Measurements from ENCODE around the gene SPTBN4. TPM values are rescaled to one million over a fixed set of nuclear protein-coding genes. Genes with fewer than 3 reads are reported as not detected.
"Not testable (repeated sequence)": the region's sequence is repeated elsewhere in the genome, so short reads cannot be mapped to it uniquely, and the experiment has no call there.

SPTBN4 gene
- total RNA-seq, 1 donor from 2014 or later: 0.17 TPM

DNA sequence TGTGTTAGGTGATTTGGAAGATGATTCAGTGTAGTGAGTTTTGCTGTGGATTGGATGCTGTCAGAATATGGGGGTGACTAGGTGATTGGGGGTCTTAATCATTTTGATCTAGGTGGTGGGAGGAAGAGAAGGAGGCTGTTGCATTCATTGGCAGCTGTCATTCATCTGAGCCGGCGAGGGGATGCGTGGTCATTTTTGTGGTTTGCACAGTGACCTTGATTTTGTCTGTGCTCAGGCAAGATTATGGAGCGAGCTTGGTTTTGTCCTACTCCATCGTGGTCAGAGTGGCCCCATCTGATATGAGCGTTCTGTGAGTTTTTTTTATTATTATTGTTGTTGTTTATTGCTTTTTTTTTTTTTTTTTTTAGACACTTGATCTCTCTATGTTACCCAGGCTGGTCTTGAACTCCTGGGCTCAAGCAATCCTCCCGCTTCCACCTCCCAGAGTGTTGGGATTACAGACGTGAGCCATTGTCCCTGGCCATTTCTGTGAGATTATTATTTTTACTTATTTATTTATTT, 42.0 kb downstream of the SPTBN4 start:
- DNase-seq: no peak

DNA sequence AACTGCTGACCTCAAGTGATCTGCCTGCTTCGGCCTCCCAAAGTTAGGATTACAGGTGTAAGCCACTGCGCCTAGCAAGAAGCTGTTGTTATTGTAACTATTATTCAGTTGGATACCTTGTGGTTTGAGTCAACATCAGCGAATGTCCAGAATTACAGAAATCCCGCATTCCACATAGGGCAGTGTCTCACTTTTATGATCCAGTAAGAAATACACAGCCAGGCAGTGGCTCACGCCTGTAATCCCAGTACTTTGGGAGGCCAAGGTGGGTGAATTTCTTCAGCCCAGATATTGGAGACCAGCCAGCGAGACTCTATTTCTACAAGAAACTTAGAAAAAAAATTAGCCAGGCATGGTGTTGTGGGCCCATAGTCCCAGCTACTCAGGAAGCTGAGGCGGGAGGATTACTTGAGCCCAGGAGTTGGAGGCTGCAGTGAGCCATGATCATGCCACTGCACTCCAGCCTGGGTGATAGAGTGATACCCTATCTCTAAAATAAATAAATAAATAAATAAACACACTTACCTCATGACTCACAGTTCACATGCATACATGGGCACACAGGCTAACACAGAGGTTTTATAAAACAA, 43.8 kb downstream of the SPTBN4 start:
- no peak for DNase-seq

DNA sequence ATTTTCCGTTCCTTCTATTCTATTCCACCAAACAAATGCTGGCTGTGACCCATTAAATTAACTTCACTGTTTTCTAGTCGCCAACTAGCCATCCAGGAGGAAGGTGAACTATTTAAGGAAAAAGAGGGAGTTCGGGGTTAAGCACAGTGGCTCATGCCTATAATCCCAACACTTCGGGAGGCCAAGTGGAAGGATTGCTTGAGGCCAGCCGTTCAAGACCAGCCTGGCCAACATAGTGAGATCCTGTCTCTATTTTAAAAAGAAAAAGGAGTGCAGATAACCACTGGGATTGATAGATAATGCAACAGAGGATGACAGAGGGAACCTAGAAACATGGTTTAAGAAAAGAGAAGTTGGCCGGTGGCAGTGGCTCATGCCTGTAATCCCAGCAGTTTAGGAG, 44.7 kb downstream of the SPTBN4 start:
- no peak for DNase-seq

DNA sequence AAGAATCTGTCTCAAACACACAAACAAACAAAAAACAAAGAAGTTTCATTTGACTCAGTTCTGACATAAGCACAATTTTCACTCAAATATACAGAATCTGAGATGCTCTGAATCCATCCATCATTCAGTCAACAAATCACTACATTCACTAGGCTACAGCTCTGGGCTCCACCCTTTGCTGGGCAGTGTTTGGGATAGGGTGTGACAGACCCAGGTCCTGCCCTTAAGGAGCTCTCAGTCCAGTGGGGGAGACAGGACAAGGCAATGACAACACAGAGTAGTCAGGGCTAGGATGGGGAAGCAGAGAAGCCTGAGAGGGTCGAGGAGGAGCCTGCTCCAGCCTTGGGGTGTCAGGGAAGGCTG, 45.3 kb downstream of the SPTBN4 start:
- no peak for DNase-seq

DNA sequence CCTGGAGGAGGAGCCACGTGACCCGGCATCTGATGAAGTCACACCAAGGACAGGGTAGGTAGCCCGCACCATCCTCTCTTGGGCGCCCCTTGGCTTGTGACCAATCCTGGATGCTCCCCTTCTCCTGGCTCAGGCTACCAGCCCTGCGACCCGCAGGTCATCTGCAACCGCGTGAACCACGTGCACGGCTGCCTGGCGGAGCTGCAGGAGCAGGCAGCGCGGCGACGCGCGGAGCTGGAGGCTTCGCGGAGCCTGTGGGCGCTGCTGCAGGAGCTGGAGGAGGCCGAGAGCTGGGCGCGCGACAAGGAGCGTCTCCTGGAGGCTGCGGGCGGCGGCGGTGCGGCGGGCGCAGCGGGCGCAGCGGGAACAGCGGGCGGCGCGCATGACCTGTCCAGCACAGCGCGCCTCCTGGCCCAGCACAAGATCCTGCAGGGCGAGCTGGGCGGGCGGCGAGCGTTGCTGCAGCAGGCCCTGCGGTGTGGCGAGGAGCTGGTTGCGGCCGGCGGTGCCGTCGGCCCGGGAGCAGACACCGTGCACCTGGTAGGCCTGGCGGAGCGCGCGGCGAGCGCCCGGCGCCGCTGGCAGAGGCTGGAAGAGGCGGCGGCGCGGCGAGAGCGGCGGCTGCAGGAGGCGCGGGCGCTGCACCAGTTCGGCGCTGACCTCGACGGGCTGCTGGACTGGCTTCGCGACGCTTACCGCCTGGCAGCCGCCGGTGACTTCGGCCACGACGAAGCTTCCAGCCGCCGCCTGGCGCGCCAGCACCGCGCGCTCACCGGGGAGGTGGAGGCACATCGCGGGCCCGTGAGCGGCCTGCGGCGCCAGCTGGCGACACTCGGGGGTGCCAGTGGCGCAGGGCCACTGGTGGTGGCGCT, 45.9 kb downstream of the SPTBN4 start:
- DNase-seq: peak; percentile 27

DNA sequence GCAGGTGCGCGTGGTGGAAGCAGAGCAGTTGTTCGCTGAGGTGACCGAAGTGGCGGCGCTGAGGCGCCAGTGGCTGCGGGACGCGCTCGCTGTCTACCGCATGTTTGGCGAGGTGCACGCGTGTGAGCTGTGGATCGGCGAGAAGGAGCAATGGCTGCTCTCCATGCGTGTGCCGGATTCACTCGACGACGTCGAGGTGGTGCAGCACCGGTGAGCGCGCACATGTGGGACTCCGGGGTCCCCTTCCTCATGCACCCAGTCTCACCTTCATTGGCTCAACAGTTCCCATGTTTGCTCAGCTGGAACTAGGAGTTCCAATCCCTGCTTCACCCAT, 46.5 kb downstream of the SPTBN4 start:
- no peak for DNase-seq

DNA sequence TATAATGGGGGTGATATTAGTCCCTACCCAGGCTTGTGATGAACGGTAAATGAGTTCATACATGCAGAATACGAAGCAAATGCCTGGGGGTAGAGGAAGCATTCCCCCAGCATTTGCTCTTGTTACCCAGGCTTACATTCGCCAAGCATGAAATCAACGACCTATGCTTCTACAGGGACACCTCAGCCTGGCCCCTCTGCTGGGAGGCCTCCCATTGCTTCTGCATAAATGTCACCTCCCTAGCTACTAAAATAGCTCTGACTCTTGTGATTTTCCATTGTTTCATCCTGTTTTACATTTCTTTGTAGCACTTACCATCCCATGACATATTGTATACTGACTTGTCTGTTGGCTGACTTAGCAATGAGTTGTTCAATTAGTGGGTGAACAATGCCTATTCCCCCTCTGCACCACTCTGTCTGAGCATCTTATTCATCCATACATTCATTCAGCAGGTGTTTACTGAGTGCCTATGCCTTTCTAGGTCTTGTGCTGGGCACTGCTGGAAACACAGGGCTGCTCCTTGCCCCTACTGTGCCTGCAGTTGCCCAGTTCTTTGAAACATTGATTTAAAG, 47.0 kb downstream of the SPTBN4 start:
- no peak for DNase-seq

DNA sequence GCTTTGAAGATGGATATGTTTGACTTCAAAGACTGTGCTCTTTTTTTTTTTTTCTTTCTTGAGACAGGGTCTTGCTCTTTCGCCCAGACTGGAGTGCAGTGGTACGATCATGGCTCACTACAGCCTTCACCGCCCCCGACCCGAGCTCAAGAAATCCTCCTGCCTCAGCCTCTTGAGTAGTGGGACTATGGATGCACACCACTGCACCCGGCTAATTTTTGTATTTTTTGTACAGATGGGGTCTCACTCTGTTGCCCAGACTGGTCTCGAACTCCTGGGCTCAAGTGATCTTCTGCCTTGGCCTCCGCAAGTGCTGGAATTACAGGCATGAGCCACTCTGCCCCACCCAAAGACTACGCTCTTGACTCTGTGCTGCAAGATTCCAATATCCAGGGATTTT, 50.4 kb downstream of the SPTBN4 start:
- DNase-seq: no peak

DNA sequence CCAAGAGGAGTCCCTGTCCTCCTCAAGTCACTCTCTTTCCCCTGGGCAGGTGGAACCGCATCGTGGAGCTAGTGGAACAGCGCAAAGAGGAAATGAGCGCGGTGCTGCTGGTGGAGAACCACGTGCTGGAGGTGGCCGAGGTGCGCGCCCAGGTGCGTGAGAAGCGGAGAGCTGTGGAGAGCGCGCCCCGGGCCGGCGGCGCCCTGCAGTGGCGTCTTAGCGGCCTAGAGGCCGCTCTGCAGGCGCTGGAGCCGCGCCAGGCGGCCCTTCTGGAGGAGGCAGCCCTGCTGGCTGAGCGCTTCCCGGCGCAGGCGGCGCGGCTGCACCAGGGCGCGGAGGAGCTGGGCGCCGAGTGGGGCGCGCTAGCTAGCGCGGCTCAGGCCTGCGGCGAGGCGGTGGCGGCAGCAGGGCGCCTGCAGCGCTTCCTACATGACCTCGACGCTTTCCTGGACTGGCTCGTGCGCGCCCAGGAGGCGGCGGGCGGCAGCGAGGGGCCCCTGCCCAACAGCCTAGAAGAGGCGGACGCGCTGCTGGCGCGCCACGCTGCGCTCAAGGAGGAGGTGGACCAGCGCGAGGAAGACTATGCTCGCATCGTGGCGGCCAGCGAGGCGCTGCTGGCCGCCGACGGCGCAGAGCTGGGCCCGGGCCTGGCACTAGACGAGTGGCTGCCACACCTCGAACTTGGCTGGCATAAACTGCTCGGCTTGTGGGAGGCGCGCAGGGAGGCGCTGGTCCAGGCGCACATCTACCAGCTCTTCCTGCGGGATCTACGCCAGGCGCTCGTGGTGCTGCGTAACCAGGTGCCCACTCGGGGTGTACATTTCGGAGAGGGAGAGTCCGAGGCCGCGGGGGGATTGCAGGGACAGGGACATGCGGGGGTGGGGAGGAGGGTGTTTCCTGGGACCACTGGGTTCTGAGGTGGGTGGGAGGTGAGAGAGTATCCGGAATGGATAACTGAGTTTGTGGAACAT, 52.8 kb downstream of the SPTBN4 start:
- DNase-seq: peak; percentile 41

DNA sequence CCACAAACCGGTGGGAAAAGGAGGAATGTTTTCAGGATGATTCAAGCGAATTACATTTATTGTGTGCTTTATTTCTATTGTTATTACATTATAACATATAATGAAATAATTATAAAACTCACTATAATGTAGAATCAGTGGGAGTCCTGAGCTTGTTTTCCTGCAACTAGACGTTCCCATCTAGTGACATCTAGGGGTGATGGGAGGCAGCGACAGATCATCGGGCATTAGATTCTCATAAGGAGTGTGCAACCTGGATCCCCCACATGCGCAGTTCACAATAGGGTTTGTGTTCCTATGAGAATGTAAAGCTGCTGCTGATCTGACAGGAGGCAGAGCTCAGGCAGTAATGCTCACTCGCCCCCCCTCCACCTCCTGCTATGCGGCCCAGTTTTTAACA, 54.5 kb downstream of the SPTBN4 start:
- DNase-seq: peak; percentile 50

DNA sequence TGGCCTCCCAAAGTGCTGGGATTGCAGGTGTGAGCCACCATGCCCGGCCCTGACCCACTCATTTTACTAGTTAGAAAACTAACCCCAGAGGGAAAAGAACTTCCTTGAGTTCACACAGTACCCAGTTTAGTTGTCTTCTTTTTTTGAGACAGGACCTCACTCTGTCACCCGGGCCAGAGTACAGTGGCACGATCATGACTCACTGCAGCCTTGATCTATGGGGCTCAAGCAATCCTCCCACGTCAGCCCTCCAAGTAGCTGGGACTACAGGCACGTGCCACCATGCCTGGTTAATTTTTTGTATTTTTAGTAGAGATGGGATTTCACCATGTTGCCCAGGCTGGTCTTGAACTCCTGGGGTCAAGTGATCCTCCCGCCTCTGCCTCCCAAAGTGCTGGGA, 55.1 kb downstream of the SPTBN4 start:
- not testable (repeated sequence) for DNase-seq

DNA sequence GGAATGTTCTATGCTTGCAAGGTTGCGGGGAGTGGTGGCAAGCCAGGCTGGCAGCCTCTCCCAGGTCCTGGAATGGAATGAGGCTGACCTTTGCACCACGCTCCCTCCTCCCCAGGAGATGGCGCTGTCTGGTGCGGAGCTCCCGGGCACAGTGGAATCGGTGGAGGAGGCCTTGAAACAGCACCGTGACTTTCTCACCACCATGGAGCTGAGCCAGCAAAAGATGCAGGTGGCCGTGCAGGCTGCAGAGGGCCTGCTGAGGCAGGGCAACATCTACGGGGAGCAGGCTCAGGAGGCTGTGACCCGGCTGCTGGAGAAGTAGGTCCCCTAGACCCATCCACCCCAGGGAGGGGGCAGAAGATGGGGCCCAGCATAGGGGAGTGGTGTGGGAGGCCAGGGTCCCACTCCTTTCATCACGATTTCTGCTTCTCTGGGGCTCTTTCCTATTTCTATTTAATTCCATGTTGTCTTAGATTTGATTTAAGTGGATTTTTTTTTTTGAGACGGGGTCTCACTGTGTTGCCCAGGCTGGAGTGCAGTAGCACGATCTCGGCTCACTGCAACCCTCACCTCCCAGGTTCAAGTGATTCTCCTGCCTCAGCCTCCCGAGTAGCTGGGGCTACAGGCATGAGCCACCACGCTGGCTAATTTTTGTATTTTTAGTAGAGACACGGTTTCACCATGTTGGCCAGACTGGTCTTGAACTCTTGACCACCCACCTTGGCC, 56.7 kb downstream of the SPTBN4 start:
- peak; percentile 79 for DNase-seq

DNA sequence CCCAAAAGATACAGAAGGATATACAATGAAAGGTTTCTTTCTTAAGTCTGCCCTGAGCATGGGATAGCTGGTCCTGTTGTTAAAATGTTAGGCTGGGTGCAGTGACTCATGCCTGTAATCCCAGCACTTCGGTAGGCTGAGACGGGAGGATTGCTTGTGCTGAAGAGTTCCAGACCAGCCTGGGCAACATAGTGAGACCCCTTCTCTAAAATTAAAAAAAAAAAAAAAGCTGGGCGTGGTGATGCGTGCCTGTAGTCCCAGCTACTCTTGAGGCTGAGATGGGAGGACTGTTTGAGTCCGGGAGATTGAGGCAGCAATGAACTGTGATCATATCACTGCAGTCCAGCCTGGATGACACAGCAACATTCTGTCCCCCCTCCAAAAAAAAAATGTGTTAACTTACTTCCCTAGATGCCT, 57.3 kb downstream of the SPTBN4 start:
- no peak for DNase-seq

DNA sequence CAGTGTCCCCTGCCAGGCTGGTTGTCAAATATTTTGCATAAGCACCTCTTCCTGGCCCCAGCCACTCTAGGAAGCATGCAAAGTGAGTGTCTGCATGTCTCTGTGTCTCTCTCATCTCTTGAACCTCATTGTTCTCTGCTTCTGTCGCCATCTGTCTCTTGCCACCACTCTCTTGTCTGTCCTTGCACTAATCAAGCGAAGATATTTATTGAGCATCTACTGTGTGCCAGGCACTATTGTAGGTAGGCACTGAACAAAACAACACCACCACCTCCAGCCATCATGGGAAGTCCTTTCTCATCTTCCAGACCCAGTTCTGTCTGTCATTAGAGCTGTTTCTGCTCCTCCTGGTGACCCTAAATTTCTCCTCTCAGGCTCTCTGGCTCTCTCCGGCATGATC, 57.9 kb downstream of the SPTBN4 start:
- no peak for DNase-seq

DNA sequence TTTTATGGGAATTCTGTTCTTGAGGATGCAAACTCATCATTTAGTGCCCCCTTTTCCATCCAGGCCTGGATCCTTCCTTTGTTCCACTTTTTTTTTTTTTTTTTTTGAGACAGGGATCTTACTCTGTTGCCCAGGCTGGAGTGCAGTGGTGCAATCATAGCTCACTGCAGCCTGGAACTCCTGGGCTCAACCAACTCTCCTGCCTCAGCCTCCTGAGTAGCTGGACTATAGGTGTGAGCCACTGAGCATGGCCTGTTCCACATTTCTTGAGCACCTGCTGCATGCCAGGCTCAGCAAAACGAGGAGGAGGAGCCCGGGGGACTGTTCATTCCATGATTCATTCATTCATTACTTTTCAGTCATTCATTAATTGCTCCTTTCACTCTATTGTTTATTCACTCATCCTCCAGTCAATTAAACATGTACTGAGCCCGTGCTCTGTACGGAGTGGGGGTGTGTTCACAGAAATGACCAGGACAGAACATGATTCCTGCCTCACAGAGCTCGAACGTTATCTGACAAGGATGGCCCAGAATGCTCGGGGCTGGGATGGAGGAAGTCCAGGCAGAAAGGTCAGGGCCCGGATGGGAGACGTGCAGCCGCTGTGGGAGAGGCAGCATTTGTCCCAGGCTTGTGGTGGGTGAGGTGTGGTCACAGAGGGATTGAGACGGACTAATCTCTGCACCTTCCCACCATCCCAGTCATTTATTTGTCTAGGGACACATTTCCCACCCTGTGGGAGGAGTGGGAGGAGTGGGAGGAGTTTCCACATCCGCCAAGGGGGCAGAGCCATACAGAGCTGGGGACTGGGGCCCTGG, 58.6 kb downstream of the SPTBN4 start:
- DNase-seq: no peak

DNA sequence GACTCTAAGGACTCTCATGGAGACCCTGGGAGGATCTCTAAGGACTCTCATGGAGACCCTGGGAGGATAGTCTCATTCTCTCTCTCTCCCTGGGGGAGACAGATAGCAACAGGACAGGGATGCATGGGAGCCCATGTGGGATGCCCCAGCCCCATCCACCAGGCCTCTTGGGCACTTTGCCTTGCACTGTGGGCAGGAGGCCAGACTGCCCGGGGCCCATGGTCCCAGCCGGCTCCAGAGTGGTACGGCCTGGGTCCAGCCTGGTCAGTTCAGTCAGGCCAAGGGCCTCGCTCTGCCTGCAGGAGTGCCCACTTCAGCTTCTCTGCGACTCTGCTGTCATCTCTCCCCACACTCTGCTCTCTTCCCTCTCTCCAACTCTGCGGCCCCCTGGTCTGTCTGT, 61.3 kb downstream of the SPTBN4 start:
- DNase-seq: no peak

DNA sequence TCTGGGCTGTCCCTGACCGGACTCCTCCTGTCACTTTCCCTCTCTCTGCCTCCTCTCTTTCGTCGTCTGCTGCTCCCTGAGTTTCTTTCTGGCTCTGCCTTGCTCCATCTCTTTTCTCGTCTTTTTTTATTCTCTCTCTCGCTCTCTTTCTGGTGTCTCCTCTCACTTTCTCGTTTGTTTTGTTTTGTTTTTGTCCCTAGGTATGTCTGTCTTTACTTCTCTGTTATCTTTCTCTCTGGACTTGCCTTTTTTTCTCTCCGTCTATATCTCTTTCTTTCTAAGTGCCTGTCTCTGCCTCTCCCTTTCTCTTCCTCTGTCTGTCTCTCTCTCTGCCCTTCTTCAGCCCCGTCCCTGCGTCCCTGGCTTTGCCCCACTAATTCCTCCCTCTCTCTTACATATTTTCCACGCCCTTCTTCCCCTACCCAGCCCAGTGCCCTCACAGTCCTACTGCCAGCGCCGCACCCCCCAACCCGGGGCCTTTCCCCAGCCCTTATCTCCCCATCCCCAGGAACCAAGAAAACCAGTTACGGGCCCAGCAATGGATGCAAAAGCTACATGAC, 61.8 kb downstream of the SPTBN4 start:
- no peak for DNase-seq

DNA sequence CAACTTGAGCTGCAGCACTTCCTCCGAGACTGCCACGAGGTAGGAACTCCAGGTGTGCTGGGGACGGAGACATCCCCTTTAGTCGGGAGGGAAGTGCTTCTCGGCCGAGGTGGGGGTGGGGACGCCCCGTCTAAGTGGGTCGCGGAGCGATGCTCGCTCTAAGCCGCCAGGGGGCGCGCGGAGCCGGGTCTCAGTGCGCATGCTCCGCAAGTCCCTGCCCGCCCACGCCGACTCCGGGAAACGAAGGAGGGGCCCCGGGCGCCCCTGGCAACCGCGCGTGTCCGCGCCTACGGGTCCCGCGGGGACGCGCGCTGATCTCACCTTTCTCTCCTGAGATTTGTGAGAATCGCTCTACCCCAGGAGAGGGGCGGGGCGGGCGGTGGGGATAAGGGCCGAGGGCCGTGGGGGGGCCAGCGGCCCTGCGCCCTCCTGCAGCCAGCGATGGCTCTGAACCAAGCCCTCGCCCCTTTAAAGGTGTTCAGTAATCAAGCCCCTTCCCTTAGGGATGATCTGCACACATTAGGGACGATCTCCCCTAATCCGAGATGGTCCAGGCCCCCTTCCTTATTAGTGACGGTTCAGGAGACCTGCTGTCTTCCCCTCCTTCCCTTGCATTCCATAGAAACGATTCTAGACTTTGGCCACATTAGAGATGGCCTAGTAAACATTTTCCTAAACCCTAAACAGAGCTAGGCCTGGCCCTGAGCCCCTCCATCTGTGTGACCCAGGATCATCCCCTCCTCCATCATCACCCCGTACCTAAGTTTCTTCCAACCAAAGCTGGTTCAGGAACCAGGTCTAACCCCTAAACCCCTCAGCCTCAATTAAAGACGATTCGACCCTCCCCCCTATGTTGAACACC, 62.5 kb downstream of the SPTBN4 start:
- DNase-seq: peak; percentile 88

DNA sequence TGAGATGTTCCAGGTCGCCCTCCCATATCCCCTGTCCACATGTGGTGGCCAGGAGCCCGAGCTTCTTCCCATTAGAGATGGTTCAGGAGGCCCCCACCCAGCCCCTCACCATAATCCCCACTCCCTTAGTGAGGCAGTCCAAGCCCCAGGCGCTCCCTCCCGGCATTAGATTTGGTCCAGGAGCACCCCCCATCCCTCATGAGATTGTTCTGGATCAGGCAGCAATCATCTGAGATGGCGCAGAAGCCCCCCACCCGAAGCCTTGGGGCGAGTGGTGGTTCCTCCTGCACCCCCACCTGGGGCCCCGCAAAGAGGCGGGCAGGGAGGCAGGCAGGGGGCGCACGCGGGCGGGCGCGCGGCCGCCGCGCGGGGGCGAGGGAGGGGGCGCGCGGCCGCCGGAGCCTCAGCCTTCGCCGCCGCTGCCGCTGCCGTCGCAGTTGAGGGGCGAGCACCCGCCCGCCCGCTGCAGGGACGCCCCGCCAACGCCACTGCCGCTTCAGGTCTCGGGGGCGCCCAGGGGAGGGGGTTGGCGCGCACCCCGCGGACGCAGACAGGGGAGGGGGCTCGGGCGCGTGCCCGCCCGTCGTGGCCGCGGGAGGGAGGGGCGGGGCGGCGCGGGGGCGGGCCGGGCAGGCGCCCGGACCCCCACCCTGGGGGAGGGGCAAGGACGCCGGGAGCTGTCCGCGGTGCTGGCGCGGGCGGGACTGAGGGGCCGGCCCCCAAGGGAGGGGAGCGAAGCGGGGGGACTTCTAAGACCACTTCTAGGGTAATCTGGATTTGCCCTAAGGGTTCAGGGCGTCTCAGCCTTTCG, 63.5 kb downstream of the SPTBN4 start:
- no peak for DNase-seq

Data from dermis blood vessel endothelial cell (primary cell).